H1 (cell line): ENCODE measurements around the gene NR2F1-AS1. TPM values are rescaled to one million over a fixed set of nuclear protein-coding genes. Genes with fewer than 3 reads are reported as not detected.

ENCODE experiments used
- CHD1 ChIP-seq: IDR thresholded peaks from 2 replicates; pipeline ENCODE4 v1.6.1; 2012; ENCODE audit warnings: low read depth, low read length, improper control_type of control experiment
- NANOG ChIP-seq: IDR thresholded peaks from 2 replicates; pipeline ENCODE4 v1.6.1; 2011; ENCODE audit warnings: low read length, low read depth, mild to moderate bottlenecking, inconsistent platforms; ENCODE audit not compliant: insufficient read depth, poor library complexity, severe bottlenecking
- RAD21 ChIP-seq, 2 experiments: IDR thresholded peaks in 1 of 2; conservative IDR thresholded peaks in 1 of 2; 2 replicates each; pipeline ENCODE4 v1.6.1; 2011; ENCODE audit warnings: low read depth in 2 of 2, low read length in 2 of 2, improper control_type of control experiment in 1 of 2, inconsistent platforms in 1 of 2, mild to moderate bottlenecking in 1 of 2, moderate library complexity in 1 of 2
- SAP30 ChIP-seq: fragments of 300-600 bp; sonication (generic); IDR thresholded peaks from 2 replicates; pipeline ENCODE4 v1.7.1; 2012; ENCODE audit warnings: low read length, moderate library complexity, mild to moderate bottlenecking, inconsistent platforms; ENCODE audit not compliant: insufficient read depth, insufficient replicate concordance
- SP2 ChIP-seq: IDR thresholded peaks from 2 replicates; pipeline ENCODE4 v1.6.1; 2012; ENCODE audit warnings: mild to moderate bottlenecking, low read length, inconsistent platforms
- polyA plus RNA-seq, 7 experiments: library from polyadenylated mRNA; depleted of rRNA in 3 of 7; stranded (reverse) in 5 of 7; unstranded in 2 of 7; fragments of >200 nt in 5 of 7; fragments of 200-250 nt in 2 of 7; gene quantifications; 1 replicate in 5 of 7; 2 replicates in 1 of 7; 4 replicates in 1 of 7; pipeline versions ENCODE4 v1.2.1 to v1.2.3, GENCODE V29; 2011 to 2013; ENCODE audit warnings: missing spikeins in 2 of 7, mixed read lengths in 2 of 7
- total RNA-seq: library from RNA; stranded (reverse); fragmentation: NEBNext Ultra II Directional; extraction: Animal tissue kit (Norgen Biotek cat#: 25700); gene quantifications from 2 replicates; pipeline ENCODE4 v1.2.1, GENCODE V29; 2021
- TF ChIP-seq, protein P1 (sequence below): fragments of 300-600 bp; sonication (generic); IDR thresholded peaks from 2 replicates; pipeline ENCODE4 v1.7.1; 2012; ENCODE audit warnings: low read length, moderate library complexity, mild to moderate bottlenecking, inconsistent platforms; ENCODE audit not compliant: insufficient replicate concordance

Gene NR2F1-AS1
- total and polyA plus RNA-seq, 2 of the 8 experiments (the other 6 are each of a cell fraction or from before 2014, with no cell fraction given), result 1.6 to 5.6 TPM

DNA sequence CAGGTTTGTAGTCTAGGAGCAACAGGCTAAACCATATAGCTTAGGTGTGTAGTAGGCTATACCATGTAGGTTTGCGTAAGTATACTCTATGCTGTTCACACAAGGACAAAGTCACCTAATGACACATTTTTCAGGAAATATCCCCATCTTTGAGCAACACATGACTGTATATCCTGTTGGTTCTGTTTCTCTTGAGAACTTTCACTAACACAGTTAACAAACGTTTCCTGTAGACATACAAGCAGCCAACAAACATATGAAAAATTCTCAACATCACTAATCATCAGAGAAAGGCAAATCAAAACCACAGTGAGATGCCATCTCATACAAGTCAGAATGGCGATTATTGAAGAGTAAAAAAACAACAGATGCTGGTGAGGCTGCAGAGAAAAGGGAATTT, 68.2 kb downstream of the NR2F1-AS1 start (continued):
- TF ChIP-seq, protein P1, sequence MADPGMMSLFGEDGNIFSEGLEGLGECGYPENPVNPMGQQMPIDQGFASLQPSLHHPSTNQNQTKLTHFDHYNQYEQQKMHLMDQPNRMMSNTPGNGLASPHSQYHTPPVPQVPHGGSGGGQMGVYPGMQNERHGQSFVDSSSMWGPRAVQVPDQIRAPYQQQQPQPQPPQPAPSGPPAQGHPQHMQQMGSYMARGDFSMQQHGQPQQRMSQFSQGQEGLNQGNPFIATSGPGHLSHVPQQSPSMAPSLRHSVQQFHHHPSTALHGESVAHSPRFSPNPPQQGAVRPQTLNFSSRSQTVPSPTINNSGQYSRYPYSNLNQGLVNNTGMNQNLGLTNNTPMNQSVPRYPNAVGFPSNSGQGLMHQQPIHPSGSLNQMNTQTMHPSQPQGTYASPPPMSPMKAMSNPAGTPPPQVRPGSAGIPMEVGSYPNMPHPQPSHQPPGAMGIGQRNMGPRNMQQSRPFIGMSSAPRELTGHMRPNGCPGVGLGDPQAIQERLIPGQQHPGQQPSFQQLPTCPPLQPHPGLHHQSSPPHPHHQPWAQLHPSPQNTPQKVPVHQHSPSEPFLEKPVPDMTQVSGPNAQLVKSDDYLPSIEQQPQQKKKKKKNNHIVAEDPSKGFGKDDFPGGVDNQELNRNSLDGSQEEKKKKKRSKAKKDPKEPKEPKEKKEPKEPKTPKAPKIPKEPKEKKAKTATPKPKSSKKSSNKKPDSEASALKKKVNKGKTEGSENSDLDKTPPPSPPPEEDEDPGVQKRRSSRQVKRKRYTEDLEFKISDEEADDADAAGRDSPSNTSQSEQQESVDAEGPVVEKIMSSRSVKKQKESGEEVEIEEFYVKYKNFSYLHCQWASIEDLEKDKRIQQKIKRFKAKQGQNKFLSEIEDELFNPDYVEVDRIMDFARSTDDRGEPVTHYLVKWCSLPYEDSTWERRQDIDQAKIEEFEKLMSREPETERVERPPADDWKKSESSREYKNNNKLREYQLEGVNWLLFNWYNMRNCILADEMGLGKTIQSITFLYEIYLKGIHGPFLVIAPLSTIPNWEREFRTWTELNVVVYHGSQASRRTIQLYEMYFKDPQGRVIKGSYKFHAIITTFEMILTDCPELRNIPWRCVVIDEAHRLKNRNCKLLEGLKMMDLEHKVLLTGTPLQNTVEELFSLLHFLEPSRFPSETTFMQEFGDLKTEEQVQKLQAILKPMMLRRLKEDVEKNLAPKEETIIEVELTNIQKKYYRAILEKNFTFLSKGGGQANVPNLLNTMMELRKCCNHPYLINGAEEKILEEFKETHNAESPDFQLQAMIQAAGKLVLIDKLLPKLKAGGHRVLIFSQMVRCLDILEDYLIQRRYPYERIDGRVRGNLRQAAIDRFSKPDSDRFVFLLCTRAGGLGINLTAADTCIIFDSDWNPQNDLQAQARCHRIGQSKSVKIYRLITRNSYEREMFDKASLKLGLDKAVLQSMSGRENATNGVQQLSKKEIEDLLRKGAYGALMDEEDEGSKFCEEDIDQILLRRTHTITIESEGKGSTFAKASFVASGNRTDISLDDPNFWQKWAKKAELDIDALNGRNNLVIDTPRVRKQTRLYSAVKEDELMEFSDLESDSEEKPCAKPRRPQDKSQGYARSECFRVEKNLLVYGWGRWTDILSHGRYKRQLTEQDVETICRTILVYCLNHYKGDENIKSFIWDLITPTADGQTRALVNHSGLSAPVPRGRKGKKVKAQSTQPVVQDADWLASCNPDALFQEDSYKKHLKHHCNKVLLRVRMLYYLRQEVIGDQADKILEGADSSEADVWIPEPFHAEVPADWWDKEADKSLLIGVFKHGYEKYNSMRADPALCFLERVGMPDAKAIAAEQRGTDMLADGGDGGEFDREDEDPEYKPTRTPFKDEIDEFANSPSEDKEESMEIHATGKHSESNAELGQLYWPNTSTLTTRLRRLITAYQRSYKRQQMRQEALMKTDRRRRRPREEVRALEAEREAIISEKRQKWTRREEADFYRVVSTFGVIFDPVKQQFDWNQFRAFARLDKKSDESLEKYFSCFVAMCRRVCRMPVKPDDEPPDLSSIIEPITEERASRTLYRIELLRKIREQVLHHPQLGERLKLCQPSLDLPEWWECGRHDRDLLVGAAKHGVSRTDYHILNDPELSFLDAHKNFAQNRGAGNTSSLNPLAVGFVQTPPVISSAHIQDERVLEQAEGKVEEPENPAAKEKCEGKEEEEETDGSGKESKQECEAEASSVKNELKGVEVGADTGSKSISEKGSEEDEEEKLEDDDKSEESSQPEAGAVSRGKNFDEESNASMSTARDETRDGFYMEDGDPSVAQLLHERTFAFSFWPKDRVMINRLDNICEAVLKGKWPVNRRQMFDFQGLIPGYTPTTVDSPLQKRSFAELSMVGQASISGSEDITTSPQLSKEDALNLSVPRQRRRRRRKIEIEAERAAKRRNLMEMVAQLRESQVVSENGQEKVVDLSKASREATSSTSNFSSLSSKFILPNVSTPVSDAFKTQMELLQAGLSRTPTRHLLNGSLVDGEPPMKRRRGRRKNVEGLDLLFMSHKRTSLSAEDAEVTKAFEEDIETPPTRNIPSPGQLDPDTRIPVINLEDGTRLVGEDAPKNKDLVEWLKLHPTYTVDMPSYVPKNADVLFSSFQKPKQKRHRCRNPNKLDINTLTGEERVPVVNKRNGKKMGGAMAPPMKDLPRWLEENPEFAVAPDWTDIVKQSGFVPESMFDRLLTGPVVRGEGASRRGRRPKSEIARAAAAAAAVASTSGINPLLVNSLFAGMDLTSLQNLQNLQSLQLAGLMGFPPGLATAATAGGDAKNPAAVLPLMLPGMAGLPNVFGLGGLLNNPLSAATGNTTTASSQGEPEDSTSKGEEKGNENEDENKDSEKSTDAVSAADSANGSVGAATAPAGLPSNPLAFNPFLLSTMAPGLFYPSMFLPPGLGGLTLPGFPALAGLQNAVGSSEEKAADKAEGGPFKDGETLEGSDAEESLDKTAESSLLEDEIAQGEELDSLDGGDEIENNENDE, result no peak
- TF ChIP-seq CHD1 (no peak), NANOG (no peak), RAD21 (IDR thresholded peaks at IDR 0.05 in 1 of 2, conservative IDR thresholded peaks at IDR 0.05 in 1 of 2; ENCODE audit: low read depth in 2 of 2, low read length in 2 of 2) (no peak), SAP30 (no peak), SP2 (no peak)
